ENCODE data around the gene TTC31.
"Not testable (repeated sequence)": the region's sequence is repeated elsewhere in the genome, so short reads cannot be mapped to it uniquely, and the experiment has no call there.

The TTC31 gene

GRCh38 chr2:74481961-74482800 is 700 bp upstream of the TTC31 start:
- peak overlapping the region; percentile 94 for H3K4me3 Mint-ChIP-seq
- H3K4me1 Mint-ChIP-seq: peaks cover 34% of the 10 kb centered on the region
- DNase-seq: peak; percentile 68
- H3K27me3 Mint-ChIP-seq (ENCODE audit: low read depth, poor library complexity): peaks cover 5% of the 10 kb centered on the region
- H3K9me3 Mint-ChIP-seq: no peaks in the 10 kb centered on the region
- H3K27ac Mint-ChIP-seq: peak overlapping the region; percentile 84
- TF ChIP-seq CTCF (IDR thresholded peaks at IDR 0.05): no peak
- H3K36me3 Mint-ChIP-seq (ENCODE audit: low read depth): peaks cover 36% of the 10 kb centered on the region

- H3K27me3 Mint-ChIP-seq (ENCODE audit: low read depth, poor library complexity); DNase-seq; H3K9me3 Mint-ChIP-seq: not testable (repeated sequence)
- H3K4me1 Mint-ChIP-seq: peaks cover 34% of the 10 kb centered on the region
- peaks cover 32% of the 10 kb centered on the region for H3K36me3 Mint-ChIP-seq (ENCODE audit: low read depth)
- peak overlapping the region; percentile 68 for H3K27ac Mint-ChIP-seq
- H3K4me3 Mint-ChIP-seq: peak overlapping the region; percentile 94
Measured at GRCh38 chr2:74483675-74484164, 839 bp downstream of the TTC31 start.

- no peak for DNase-seq
- H3K27me3 Mint-ChIP-seq (ENCODE audit: low read depth, poor library complexity): peaks cover 2% of the 10 kb centered on the region
- TF ChIP-seq CTCF (IDR thresholded peaks at IDR 0.05): no peak
- H3K9me3 Mint-ChIP-seq: no peaks in the 10 kb centered on the region
- H3K27ac Mint-ChIP-seq: no peak overlapping the region
- H3K4me1 Mint-ChIP-seq: peaks cover 16% of the 10 kb centered on the region
- H3K4me3 Mint-ChIP-seq: no peak overlapping the region
- H3K36me3 Mint-ChIP-seq (ENCODE audit: low read depth): peaks cover 35% of the 10 kb centered on the region
Measured at GRCh38 chr2:74486141-74486540, 3.3 kb downstream of the TTC31 start.

- H3K36me3 Mint-ChIP-seq (ENCODE audit: low read depth): peaks cover 54% of the 10 kb centered on the region
- TF ChIP-seq CTCF (IDR thresholded peaks at IDR 0.05): no peak
- H3K27ac Mint-ChIP-seq: no peak overlapping the region
Measured at GRCh38 chr2:74488643-74489481, 6.0 kb downstream of the TTC31 start.

GRCh38 chr2:74489906-74490305 is 7.0 kb downstream of the TTC31 start:
- H3K27me3 Mint-ChIP-seq (ENCODE audit: low read depth, poor library complexity): peaks cover 6% of the 10 kb centered on the region
- no peak overlapping the region for H3K4me3 Mint-ChIP-seq
- H3K4me1 Mint-ChIP-seq: no peaks in the 10 kb centered on the region
- DNase-seq: no peak
- H3K27ac Mint-ChIP-seq: no peak overlapping the region
- no peaks in the 10 kb centered on the region for H3K9me3 Mint-ChIP-seq
- H3K36me3 Mint-ChIP-seq (ENCODE audit: low read depth): peaks cover 60% of the 10 kb centered on the region
- no peak for TF ChIP-seq CTCF (IDR thresholded peaks at IDR 0.05)

More at GRCh38 chr2:74488643-74489481, 6.0 kb downstream of the TTC31 start:
- no peaks in the 10 kb centered on the region for H3K27me3 Mint-ChIP-seq (ENCODE audit: low read depth, poor library complexity)
- H3K4me3 Mint-ChIP-seq: no peak overlapping the region
- DNase-seq: no peak
- H3K4me1 Mint-ChIP-seq: no peaks in the 10 kb centered on the region
- H3K9me3 Mint-ChIP-seq: no peaks in the 10 kb centered on the region

Measured in nephron progenitor cell (in vitro differentiated cells).